H9 (cell line): ENCODE measurements around the gene TNIP2. TPM values are rescaled to one million over a fixed set of nuclear protein-coding genes. Genes with fewer than 3 reads are reported as not detected.

Source experiments
- DNase-seq: peaks from one replicate; pipeline ENCODE4 v3.0.0-alpha.2; 2017
- H2AFZ ChIP-seq: one replicate; pipeline ENCODE4 v1.6.1; 2013; ENCODE audit warnings: mild to moderate bottlenecking, low read length, control low read depth, moderate library complexity
- H2AK5ac ChIP-seq: 2 replicates; pipeline ENCODE4 v1.6.1; 2013; ENCODE audit warnings: low read length, control low read depth, mixed read lengths; ENCODE audit not compliant: insufficient read length
- H2BK120ac ChIP-seq: one replicate; pipeline ENCODE4 v1.6.1; 2013; ENCODE audit warnings: low read depth, mild to moderate bottlenecking, low read length, control low read depth, inconsistent platforms; ENCODE audit not compliant: poor library complexity, severe bottlenecking
- H2BK12ac ChIP-seq: 2 replicates; pipeline ENCODE4 v1.6.1; 2013; ENCODE audit warnings: low read length, control low read depth, mixed read lengths, low read depth; ENCODE audit not compliant: insufficient read length
- H2BK15ac ChIP-seq: 2 replicates; pipeline ENCODE4 v1.6.1; 2013; ENCODE audit warnings: low read depth, low read length, control low read depth
- H2BK20ac ChIP-seq: one replicate; pipeline ENCODE4 v1.6.1; 2013; ENCODE audit warnings: low read depth, mild to moderate bottlenecking, low read length, control low read depth, inconsistent platforms; ENCODE audit not compliant: poor library complexity, severe bottlenecking
- H2BK5ac ChIP-seq: 2 replicates; pipeline ENCODE4 v1.6.1; 2013; ENCODE audit warnings: low read length, control low read depth, mixed read lengths; ENCODE audit not compliant: insufficient read length
- H3K14ac ChIP-seq: 2 replicates; pipeline ENCODE4 v1.6.1; 2013; ENCODE audit warnings: low read length, control low read depth; ENCODE audit not compliant: insufficient read depth
- H3K18ac ChIP-seq: 2 replicates; pipeline ENCODE4 v1.6.1; 2013; ENCODE audit warnings: low read depth, mild to moderate bottlenecking, mixed read lengths, low read length, control low read depth; ENCODE audit not compliant: insufficient read length
- H3K23ac ChIP-seq: 2 replicates; pipeline ENCODE4 v1.6.1; 2013; ENCODE audit warnings: low read length, control low read depth, mixed read lengths, low read depth; ENCODE audit not compliant: insufficient read length
- H3K23me2 ChIP-seq: 2 replicates; pipeline ENCODE4 v1.6.1; 2013; ENCODE audit warnings: low read depth, mild to moderate bottlenecking, mixed read lengths, low read length, control low read depth; ENCODE audit not compliant: insufficient read length, poor library complexity, severe bottlenecking
- H3K27ac ChIP-seq: 2 replicates; pipeline ENCODE4 v1.5.1; 2013; ENCODE audit warnings: low read length, control low read depth, mixed read lengths, low read depth; ENCODE audit not compliant: insufficient read length
- H3K27me3 ChIP-seq: 2 replicates; pipeline ENCODE4 v1.6.1; 2013; ENCODE audit warnings: low read length, control low read depth, inconsistent platforms; ENCODE audit not compliant: insufficient read depth
- H3K4ac ChIP-seq: 2 replicates; pipeline ENCODE4 v1.6.1; 2013; ENCODE audit warnings: low read depth, mild to moderate bottlenecking, control low read depth, inconsistent platforms, low read length, moderate library complexity
- H3K4me1 ChIP-seq: 2 replicates; pipeline ENCODE4 v1.6.1; 2013; ENCODE audit warnings: low read length, control low read depth, inconsistent platforms; ENCODE audit not compliant: insufficient read depth
- H3K4me2 ChIP-seq: 2 replicates; pipeline ENCODE4 v1.6.1; 2013; ENCODE audit warnings: low read length, control low read depth, mixed read lengths; ENCODE audit not compliant: insufficient read length, insufficient read depth
- H3K56ac ChIP-seq: 2 replicates; pipeline ENCODE4 v1.6.1; 2013; ENCODE audit warnings: low read depth, mild to moderate bottlenecking, mixed read lengths, low read length, control low read depth; ENCODE audit not compliant: insufficient read length
- H3K79me1 ChIP-seq: 2 replicates; pipeline ENCODE4 v1.6.1; 2013; ENCODE audit warnings: low read depth, mild to moderate bottlenecking, moderate library complexity, low read length, control low read depth, inconsistent platforms; ENCODE audit not compliant: insufficient read depth, poor library complexity, severe bottlenecking
- H3K79me2 ChIP-seq: 2 replicates; pipeline ENCODE4 v1.6.1; 2013; ENCODE audit warnings: low read length, control low read depth, inconsistent platforms; ENCODE audit not compliant: insufficient read depth
- H3K9ac ChIP-seq: 2 replicates; pipeline ENCODE4 v1.6.1; 2013; ENCODE audit warnings: low read length, control low read depth, mixed read lengths; ENCODE audit not compliant: insufficient read length; ENCODE audit errors: extremely low read depth
- H3K9me3 ChIP-seq: one replicate; pipeline ENCODE4 v1.6.1; 2013; ENCODE audit warnings: low read depth, low read length, inconsistent platforms; ENCODE audit not compliant: control insufficient read depth
- H3T11ph ChIP-seq: one replicate; pipeline ENCODE4 v1.6.1; 2013; ENCODE audit warnings: mild to moderate bottlenecking, low read length, control low read depth, inconsistent platforms
- H4K20me1 ChIP-seq: one replicate; pipeline ENCODE4 v1.6.1; 2013; ENCODE audit not compliant: control insufficient read depth, insufficient read length, insufficient read depth
- H4K5ac ChIP-seq: 2 replicates; pipeline ENCODE4 v1.6.1; 2013; ENCODE audit warnings: low read depth, mild to moderate bottlenecking, mixed read lengths, low read length, control low read depth; ENCODE audit not compliant: insufficient read length
- H4K8ac ChIP-seq: replicated peaks from 2 replicates; pipeline ENCODE4 v1.6.1; 2013; ENCODE audit warnings: low read length, control low read depth, mixed read lengths, low read depth; ENCODE audit not compliant: insufficient read length
- H4K91ac ChIP-seq: 2 replicates; pipeline ENCODE4 v1.6.1; 2013; ENCODE audit warnings: low read depth, mild to moderate bottlenecking, moderate library complexity, mixed read lengths, low read length, control low read depth; ENCODE audit not compliant: insufficient read length
- H3K27ac Mint-ChIP-seq, 3 experiments: 2 replicates in 2 of 3; 3 replicates in 1 of 3; pipeline ENCODE4 v1.8.0; 2020 to 2021; ENCODE audit warnings: mixed read lengths in 3 of 3, mild to moderate bottlenecking in 1 of 3, moderate library complexity in 1 of 3
- H3K27me3 Mint-ChIP-seq: 2 replicates; pipeline ENCODE4 v1.8.0; 2021; ENCODE audit warnings: low read depth, mild to moderate bottlenecking, moderate library complexity, mixed read lengths
- H3K36me3 Mint-ChIP-seq, 3 experiments: 2 replicates in 2 of 3; 3 replicates in 1 of 3; pipeline ENCODE4 v1.8.0; 2020 to 2021; ENCODE audit warnings: low read depth in 3 of 3, mixed read lengths in 3 of 3; ENCODE audit not compliant: insufficient read depth in 1 of 3
- H3K4me1 Mint-ChIP-seq, 2 experiments: 2 replicates each; pipeline ENCODE4 v1.8.0; 2020; ENCODE audit warnings: mixed read lengths in 2 of 2
- H3K4me3 Mint-ChIP-seq, 2 experiments: 2 replicates in 1 of 2; 3 replicates in 1 of 2; pipeline ENCODE4 v1.8.0; 2020 to 2021; ENCODE audit warnings: mild to moderate bottlenecking in 2 of 2, mixed read lengths in 2 of 2, moderate library complexity in 1 of 2
- H3K9me3 Mint-ChIP-seq, 2 experiments: 2 replicates in 1 of 2; 3 replicates in 1 of 2; pipeline ENCODE4 v1.8.0; 2020; ENCODE audit warnings: mild to moderate bottlenecking in 2 of 2, mixed read lengths in 2 of 2, moderate library complexity in 1 of 2
- CTCF ChIP-seq: fragments of 200-600 bp; sonication (generic); conservative IDR thresholded peaks from 3 replicates; pipeline ENCODE4 v1.8.0; 2021; ENCODE audit warnings: antibody characterized with exemption, mild to moderate bottlenecking
- WGBS: extraction: QIAGEN DNeasy Blood & Tissue Kit; methylation state at CpG from one replicate; pipeline ENCODE4 v1.1.7; 2013; ENCODE audit warnings: missing lambda C conversion rate, low lambda C conversion rate, mixed read lengths; ENCODE audit not compliant: insufficient read length; ENCODE audit errors: extremely low coverage; 5-methylcytosine and 5-hydroxymethylcytosine counted together
- total RNA-seq: library from RNA; stranded (reverse); gene quantifications from 2 replicates; pipeline ENCODE4 v1.2.1, GENCODE V29; 2021

Gene TNIP2
- total RNA-seq, 1 experiment from 2014 or later = 44.7 TPM

- no peak overlapping the region for H2BK20ac ChIP-seq
- no peak overlapping the region for H3K27ac Mint-ChIP-seq
- no peak for DNase-seq
- TF ChIP-seq CTCF = no peak
- H4K8ac ChIP-seq = no peak overlapping the region
- H4K5ac ChIP-seq = no peak overlapping the region
- no peak overlapping the region for H3K18ac ChIP-seq
- no peaks in the 10 kb centered on the region for H3K4me1 Mint-ChIP-seq
- H2BK15ac ChIP-seq = no peak overlapping the region
- no peak overlapping the region for H2BK12ac ChIP-seq
- no peak overlapping the region for H3T11ph ChIP-seq
- H2BK120ac ChIP-seq = no peak overlapping the region
- no peak overlapping the region for H3K56ac ChIP-seq
- H3K27me3 ChIP-seq = no peaks in the 10 kb centered on the region
- no peaks in the 10 kb centered on the region for H3K9me3 ChIP-seq
- H3K79me1 ChIP-seq = no peaks in the 10 kb centered on the region
- H4K20me1 ChIP-seq = no peaks in the 10 kb centered on the region
- no peak overlapping the region for H3K4ac ChIP-seq
- peaks cover 21 to 55% (median 31%) of the 10 kb centered on the region in 3 experiments; a peak in 6 of 7 replicates for H3K36me3 Mint-ChIP-seq
- H2AFZ ChIP-seq = no peak overlapping the region
- H2AK5ac ChIP-seq = no peak overlapping the region
- no peaks in the 10 kb centered on the region for H3K4me1 ChIP-seq
- H4K91ac ChIP-seq = no peak overlapping the region
- H3K4me2 ChIP-seq = no peak overlapping the region
- no peaks in the 10 kb centered on the region for H3K9me3 Mint-ChIP-seq
- H3K4me3 Mint-ChIP-seq = no peak overlapping the region
- H2BK5ac ChIP-seq = no peak overlapping the region
- no peaks in the 10 kb centered on the region for H3K79me2 ChIP-seq
- no peak overlapping the region for H3K23ac ChIP-seq
- no peaks in the 10 kb centered on the region for H3K23me2 ChIP-seq
- no peak overlapping the region for H3K14ac ChIP-seq
- WGBS = no CpG with 5 or more reads among the region's 9 CpGs
- no peaks in the 10 kb centered on the region for H3K27me3 Mint-ChIP-seq
- H3K27ac ChIP-seq = no peak overlapping the region
- no peak overlapping the region for H3K9ac ChIP-seq
These were observed 34.1 kb downstream of the TNIP2 start for GRCh38 chr4:2722033-2722432.
